NCI-H1694 treated with DMSO at 0.1 percent for 48 hours (cell line): Measurements from ENCODE around the gene MNX1.

Source experiments
- DNase-seq: peaks from one replicate; lab custom pipeline; 2025; lab: John Stamatoyannopoulos, UW

The MNX1 gene

DNA sequence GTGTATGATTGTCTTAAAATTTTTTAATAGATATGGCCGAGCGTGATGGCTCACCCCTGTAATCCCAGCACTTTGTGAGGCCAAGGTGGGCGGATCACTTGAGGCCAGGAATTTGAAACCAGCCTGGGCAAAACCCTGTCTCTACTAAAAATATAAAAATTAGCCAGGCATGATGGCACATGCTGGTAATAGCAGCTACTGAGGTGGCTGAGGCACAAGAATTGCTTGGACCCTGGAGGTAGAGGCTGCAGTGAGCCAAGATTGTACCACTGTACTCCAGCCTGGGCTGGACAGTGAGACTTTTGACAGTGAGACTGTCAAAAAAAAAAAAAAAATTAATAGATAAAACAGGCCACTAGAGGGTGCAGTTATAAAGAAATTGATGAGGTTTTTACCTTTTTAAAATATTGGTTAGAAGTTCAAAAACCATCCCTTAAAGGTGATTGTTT, 40.5 kb downstream of the MNX1 start:
- peak; percentile 7 for DNase-seq

DNA sequence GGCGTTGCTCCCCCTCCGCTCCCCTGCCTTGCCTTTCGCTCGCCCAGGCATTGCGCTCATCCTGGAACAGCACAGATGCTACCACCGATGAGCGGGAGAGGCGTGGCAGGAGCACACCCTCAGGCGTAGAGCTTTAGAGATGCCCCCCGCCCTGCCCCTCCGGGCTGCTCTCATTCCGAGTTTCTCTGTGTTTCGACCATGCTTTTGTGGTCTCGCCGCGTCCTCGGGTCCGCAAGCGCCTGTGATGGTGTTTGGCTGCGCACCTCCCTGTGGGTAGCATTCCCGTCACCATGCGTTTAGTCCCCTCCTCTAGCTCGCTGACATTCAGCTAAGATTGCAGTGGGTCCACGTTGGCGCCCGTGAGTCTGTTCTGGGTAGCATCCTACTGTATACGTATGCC, 42.3 kb downstream of the MNX1 start:
- no peak for DNase-seq

DNA sequence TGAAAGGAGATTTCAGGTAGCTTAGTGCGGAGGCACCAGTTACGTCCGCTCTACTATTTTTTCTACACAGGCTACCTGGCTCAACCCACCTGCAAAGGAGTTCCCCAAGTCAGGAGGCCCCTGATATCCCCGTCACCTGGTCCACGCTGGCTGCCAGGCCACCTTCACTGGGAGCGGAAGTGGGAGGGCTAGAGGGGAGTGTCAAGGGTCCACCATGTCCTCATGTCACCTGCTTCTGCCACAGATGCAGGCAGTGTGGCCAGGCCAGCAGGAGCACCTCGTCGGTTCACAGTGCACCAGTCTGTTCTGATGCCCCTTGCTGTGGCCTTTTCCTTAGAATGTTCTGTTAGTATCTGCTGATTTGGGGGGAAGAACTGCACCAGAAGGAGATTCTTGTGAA, 44.1 kb downstream of the MNX1 start:
- no peak for DNase-seq

DNA sequence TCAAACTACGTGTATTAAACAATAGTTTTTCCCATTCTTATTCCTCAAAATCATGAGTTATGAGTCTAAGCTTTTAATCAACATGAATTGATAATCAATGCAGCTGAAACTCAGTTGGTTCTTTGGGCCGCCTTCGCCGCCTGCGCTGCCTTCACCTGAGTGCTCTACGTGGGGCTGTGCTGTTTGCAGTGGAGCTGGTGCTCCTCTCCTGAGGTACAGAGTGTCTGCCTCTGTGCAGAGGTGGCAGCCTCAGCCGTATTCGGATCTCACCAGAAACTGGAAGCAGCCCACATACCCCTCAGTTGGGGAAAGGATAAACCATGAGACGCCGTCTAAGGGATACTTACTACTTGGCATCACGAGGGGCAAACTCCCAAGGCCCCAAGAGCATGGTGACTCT, 45.5 kb downstream of the MNX1 start:
- no peak for DNase-seq

DNA sequence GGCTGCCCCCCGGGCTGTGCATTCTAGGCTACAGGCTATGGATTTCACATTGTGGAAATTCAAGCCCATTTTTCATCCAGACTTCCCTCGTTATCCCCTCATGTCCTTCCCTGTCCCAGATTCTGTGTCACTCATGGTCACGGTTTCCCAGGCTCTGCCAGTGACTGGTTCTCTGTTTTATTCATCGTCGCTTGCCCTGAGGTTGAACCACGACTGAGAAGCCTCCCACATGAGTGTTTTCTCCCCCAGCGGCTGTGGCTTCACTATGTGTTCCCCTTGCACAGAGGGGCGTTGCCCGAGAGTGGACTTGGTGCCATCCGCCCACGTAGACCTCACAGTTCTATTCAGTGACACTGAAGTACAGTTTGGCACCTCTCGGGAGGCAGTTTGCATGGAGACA, 47.0 kb downstream of the MNX1 start:
- no peak for DNase-seq

DNA sequence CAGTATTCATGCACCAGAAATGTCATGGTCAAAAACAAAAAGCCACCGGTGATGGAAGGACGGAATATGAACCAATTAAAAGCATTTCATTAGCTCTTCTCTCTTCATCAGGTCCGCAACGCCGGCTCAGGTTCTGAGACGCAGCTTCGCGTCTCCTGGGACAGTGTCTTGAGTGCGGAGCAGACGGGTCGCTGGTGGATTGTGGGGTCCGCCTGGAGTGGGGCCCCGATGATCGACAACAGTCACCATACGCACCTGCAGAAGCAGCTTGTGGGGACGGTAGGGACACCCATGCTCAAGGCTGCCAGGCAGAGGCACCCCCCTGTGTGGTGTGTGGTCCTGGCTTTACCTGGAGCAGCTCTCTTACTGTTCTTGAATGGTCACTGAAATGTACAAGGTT, 47.6 kb downstream of the MNX1 start:
- DNase-seq = no peak

DNA sequence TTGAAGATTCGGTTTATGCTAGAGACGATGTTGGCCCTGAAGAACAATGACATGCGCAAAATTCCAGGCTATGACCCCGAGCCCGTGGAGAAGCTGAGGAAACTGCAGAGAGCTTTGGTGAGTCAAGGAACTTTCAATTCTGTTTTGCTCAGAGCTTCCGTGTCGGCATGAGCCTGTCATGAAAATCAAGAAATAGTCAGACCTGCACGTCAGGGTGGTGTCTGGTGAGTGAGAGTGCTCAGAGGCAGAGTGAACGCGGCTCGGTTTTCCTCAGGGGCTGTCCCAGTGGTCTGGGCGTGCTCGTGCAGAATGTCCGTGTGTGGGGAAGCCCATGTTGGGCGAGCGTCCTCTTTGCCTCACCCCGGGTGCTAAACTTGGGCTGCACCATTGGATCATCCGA, 48.3 kb downstream of the MNX1 start:
- no peak for DNase-seq

DNA sequence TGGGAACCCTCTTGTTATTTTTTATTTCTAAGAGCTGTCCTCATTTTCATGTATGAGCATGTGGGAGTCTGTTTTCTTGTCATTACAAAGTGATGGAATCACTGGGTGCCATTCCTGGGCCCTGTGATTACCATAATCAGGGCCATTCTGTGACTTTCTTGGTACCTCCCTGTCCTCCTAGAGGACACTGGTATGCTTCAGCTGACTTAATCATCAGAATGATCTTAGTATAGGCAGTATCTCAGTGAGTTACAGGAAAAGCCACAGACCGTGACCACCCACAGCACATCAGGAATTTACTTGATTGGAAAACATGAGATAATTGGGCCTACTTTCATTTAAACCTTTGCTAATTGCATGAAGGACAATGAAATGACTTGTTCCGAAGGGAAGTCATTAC, 53.7 kb downstream of the MNX1 start:
- DNase-seq = no peak

DNA sequence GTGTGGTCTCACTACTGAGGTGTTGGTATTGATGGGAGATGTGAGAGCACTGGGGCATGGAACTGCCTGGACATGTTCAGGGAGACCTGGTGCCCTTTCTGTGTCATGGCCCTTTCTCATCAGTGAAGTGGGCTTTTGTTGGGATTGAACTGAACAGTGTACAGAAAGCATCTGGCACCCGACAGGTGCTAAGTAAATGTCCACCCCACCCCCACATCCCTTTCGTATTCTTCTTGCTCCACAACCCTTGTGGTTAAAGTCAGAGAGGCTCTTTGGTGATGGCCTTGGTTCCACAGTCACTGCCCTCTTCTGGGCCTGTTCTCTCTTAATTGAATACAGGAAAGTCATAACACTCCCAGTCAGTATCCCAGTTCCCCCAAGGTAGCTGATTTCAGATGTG, 55.5 kb downstream of the MNX1 start:
- no peak for DNase-seq
